Osteocyte (in vitro differentiated cells): ENCODE data around the gene LIMK2. TPM values are rescaled to one million over a fixed set of nuclear protein-coding genes. Genes with fewer than 3 reads are reported as not detected.

Experiments
- DNase-seq: peaks from one replicate; pipeline ENCODE4 v3.0.0; 2021; ENCODE audit warnings: mixed read lengths; ENCODE audit not compliant: unreplicated experiment; ENCODE audit errors: extremely low spot score
- H3K27ac Mint-ChIP-seq: one replicate; pipeline ENCODE4 v1.8.0; 2021; ENCODE audit warnings: mild to moderate bottlenecking, mixed read lengths; ENCODE audit not compliant: unreplicated experiment
- H3K27me3 Mint-ChIP-seq: one replicate; pipeline ENCODE4 v1.8.0; 2021; ENCODE audit warnings: mixed read lengths; ENCODE audit not compliant: unreplicated experiment
- H3K36me3 Mint-ChIP-seq: one replicate; pipeline ENCODE4 v1.8.0; 2021; ENCODE audit warnings: mixed read lengths; ENCODE audit not compliant: unreplicated experiment
- H3K4me1 Mint-ChIP-seq: one replicate; pipeline ENCODE4 v1.8.0; 2021; ENCODE audit warnings: mixed read lengths; ENCODE audit not compliant: unreplicated experiment
- H3K4me3 Mint-ChIP-seq: one replicate; pipeline ENCODE4 v1.8.0; 2021; ENCODE audit warnings: mild to moderate bottlenecking, moderate library complexity, mixed read lengths; ENCODE audit not compliant: unreplicated experiment
- H3K9me3 Mint-ChIP-seq: one replicate; pipeline ENCODE4 v1.8.0; 2021; ENCODE audit warnings: mixed read lengths; ENCODE audit not compliant: unreplicated experiment
- total RNA-seq: library from RNA; stranded (reverse); gene quantifications from 2 replicates; pipeline ENCODE4 v1.2.1, GENCODE V29; 2021
- TF ChIP-seq, protein P1 (sequence below): fragments of 200-600 bp; sonication (generic); IDR thresholded peaks from 2 replicates; pipeline ENCODE4 v1.5.0; 2021; ENCODE audit warnings: antibody characterized with exemption, mild to moderate bottlenecking, moderate library complexity

LIMK2 gene
- total RNA-seq, 1 donor from 2014 or later = 49.8 TPM

DNA sequence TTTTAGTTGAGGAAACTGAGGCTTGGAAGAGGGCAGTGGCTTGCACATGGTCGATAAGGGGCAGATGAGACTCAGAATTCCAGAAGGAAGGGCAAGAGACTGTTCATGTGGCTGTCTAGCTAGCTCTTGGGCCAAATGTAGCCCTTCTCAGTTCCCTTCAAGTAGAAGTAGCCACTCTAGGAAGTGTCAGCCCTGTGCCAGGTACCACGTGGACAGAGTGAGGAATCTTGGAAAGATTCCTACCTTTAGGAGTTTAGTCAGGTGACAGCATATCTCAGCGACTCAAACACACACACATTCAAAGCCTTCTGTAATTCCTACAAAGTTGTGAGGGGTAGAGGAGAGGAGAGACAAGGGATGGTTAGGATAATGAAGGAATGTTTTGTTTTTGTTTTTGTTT is 61.9 kb downstream of the LIMK2 start:
- Mint-ChIP-seq H3K4me1 (peaks cover 8% of the 10 kb centered on the region), H3K27ac (no peak overlapping the region), H3K4me3 (no peak overlapping the region), H3K9me3 (no peaks in the 10 kb centered on the region), H3K36me3 (peaks cover 41% of the 10 kb centered on the region), H3K27me3 (no peaks in the 10 kb centered on the region)
- DNase-seq = no peak
- TF ChIP-seq, protein P1, sequence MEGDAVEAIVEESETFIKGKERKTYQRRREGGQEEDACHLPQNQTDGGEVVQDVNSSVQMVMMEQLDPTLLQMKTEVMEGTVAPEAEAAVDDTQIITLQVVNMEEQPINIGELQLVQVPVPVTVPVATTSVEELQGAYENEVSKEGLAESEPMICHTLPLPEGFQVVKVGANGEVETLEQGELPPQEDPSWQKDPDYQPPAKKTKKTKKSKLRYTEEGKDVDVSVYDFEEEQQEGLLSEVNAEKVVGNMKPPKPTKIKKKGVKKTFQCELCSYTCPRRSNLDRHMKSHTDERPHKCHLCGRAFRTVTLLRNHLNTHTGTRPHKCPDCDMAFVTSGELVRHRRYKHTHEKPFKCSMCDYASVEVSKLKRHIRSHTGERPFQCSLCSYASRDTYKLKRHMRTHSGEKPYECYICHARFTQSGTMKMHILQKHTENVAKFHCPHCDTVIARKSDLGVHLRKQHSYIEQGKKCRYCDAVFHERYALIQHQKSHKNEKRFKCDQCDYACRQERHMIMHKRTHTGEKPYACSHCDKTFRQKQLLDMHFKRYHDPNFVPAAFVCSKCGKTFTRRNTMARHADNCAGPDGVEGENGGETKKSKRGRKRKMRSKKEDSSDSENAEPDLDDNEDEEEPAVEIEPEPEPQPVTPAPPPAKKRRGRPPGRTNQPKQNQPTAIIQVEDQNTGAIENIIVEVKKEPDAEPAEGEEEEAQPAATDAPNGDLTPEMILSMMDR = no peak

DNA sequence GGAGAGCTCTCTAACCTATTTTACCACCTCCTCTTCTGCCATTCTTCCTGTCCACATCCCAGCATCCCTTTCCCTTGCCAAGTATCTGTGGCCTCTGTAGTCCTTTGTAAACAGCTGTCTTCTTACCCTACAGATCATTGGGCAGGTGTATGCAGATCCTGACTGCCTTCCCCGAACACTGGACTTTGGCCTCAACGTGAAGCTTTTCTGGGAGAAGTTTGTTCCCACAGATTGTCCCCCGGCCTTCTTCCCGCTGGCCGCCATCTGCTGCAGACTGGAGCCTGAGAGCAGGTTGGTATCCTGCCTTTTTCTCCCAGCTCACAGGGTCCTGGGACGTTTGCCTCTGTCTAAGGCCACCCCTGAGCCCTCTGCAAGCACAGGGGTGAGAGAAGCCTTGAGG is 62.9 kb downstream of the LIMK2 start:
- peaks cover 36% of the 10 kb centered on the region for H3K36me3 Mint-ChIP-seq
- TF ChIP-seq, protein P1 = no peak

DNA sequence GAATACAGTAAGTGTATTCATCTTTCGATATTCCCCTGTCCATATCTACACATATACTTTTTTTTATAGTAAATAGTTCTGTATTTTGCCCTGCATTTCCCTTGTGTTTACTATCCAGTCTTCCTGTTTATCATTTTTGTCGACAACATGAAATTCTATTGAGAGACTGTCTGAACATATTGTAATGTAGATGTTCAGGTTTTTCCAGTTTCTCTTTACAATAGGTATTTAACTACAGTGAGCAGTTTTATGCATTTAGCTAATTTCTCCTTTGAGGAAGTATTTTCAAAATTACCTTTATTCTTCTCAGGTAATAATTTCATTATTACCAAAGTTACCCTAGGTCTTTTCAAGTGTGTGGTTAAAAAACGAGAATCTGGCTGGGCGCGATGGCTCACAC is 63.5 kb downstream of the LIMK2 start:
- no peak overlapping the region for H3K27ac Mint-ChIP-seq
- no peak overlapping the region for H3K4me3 Mint-ChIP-seq
- DNase-seq = no peak
- H3K27me3 Mint-ChIP-seq = no peaks in the 10 kb centered on the region
- H3K9me3 Mint-ChIP-seq = no peaks in the 10 kb centered on the region
- TF ChIP-seq, protein P1 = no peak
- peaks cover 4% of the 10 kb centered on the region for H3K4me1 Mint-ChIP-seq
- peaks cover 34% of the 10 kb centered on the region for H3K36me3 Mint-ChIP-seq

More for the DNA sequence above, 62.9 kb downstream of the LIMK2 start:
- Mint-ChIP-seq H3K27me3 (no peaks in the 10 kb centered on the region), H3K4me1 (peaks cover 6% of the 10 kb centered on the region), H3K4me3 (no peak overlapping the region), H3K27ac (no peak overlapping the region), H3K9me3 (no peaks in the 10 kb centered on the region)
- DNase-seq = no peak

DNA sequence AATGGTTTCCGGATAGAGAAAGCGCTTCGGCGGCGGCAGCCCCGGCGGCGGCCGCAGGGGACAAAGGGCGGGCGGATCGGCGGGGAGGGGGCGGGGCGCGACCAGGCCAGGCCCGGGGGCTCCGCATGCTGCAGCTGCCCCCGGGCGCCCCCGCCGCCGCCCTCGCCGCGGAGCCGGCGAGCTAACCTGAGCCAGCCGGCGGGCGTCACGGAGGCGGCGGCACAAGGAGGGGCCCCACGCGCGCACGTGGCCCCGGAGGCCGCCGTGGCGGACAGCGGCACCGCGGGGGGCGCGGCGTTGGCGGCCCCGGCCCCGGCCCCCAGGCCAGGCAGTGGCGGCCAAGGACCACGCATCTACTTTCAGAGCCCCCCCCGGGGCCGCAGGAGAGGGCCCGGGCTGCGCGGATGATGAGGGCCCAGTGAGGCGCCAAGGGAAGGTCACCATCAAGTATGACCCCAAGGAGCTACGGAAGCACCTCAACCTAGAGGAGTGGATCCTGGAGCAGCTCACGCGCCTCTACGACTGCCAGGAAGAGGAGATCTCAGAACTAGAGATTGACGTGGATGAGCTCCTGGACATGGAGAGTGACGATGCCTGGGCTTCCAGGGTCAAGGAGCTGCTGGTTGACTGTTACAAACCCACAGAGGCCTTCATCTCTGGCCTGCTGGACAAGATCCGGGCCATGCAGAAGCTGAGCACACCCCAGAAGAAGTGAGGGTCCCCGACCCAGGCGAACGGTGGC is 64.5 kb downstream of the LIMK2 start:
- no peaks in the 10 kb centered on the region for H3K27me3 Mint-ChIP-seq
- no peak overlapping the region for H3K4me3 Mint-ChIP-seq

DNA sequence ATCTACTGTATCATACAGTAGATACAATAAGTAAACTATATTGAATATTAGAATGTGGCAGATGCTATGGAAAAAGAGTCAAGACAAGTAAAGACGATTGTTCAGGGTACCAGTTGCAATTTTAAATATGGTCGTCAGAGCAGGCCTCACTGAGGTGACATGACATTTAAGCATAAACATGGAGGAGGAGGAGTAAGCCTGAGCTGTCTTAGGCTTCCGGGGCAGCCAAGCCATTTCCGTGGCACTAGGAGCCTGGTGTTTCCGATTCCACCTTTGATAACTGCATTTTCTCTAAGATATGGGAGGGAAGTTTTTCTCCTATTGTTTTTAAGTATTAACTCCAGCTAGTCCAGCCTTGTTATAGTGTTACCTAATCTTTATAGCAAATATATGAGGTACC is 65.6 kb downstream of the LIMK2 start:
- no peak overlapping the region for H3K27ac Mint-ChIP-seq
- no peak overlapping the region for H3K4me3 Mint-ChIP-seq
- peaks cover 36% of the 10 kb centered on the region for H3K36me3 Mint-ChIP-seq
- no peak for DNase-seq
- H3K4me1 Mint-ChIP-seq = no peaks in the 10 kb centered on the region
- no peaks in the 10 kb centered on the region for H3K9me3 Mint-ChIP-seq
- TF ChIP-seq, protein P1 = no peak
- no peaks in the 10 kb centered on the region for H3K27me3 Mint-ChIP-seq

More for the DNA sequence above, 64.5 kb downstream of the LIMK2 start:
- no peaks in the 10 kb centered on the region for H3K4me1 Mint-ChIP-seq
- TF ChIP-seq, protein P1 = no peak
- H3K36me3 Mint-ChIP-seq = peaks cover 36% of the 10 kb centered on the region
- DNase-seq = no peak
- no peak overlapping the region for H3K27ac Mint-ChIP-seq
- H3K9me3 Mint-ChIP-seq = no peaks in the 10 kb centered on the region
